ENCODE measurements around the gene KCTD21.

The KCTD21 gene

GRCh38 chr11:78187366-78188285, 800 bp downstream of the KCTD21 start:
- TF ChIP-seq POLR2AphosphoS5 (IDR thresholded peaks at IDR 0.05; ENCODE audit: low read depth): no peak
- no peak for TF ChIP-seq CTCF (IDR thresholded peaks at IDR 0.05; ENCODE audit: insufficient read depth, low read length)
- TF ChIP-seq GABPA (IDR thresholded peaks at IDR 0.05; ENCODE audit: low read depth): no peak
- TF ChIP-seq REST (IDR thresholded peaks at IDR 0.05; ENCODE audit: insufficient replicate concordance, low read depth): no peak
- no peak for TF ChIP-seq SPI1 (IDR thresholded peaks at IDR 0.05; ENCODE audit: borderline replicate concordance, low read depth)
- H3K27ac ChIP-seq (replicated peaks): no peak overlapping the region; the same call in none of the 2 replicates
- peak; percentile 74 to 85 for DNase-seq (ENCODE audit: low read depth in 1 of 2, low spot score in 1 of 2)

GRCh38 chr11:78181185-78181584, 7.2 kb downstream of the KCTD21 start:
- peak in 1 of 2 experiments; percentile 43 for DNase-seq (ENCODE audit: low read depth in 1 of 2, low spot score in 1 of 2)
- no peak for TF ChIP-seq SPI1 (IDR thresholded peaks at IDR 0.05; ENCODE audit: borderline replicate concordance, low read depth)
- no peak for TF ChIP-seq REST (IDR thresholded peaks at IDR 0.05; ENCODE audit: insufficient replicate concordance, low read depth)
- TF ChIP-seq CTCF (IDR thresholded peaks at IDR 0.05; ENCODE audit: insufficient read depth, low read length): no peak
- no peak for TF ChIP-seq POLR2AphosphoS5 (IDR thresholded peaks at IDR 0.05; ENCODE audit: low read depth)
- TF ChIP-seq GABPA (IDR thresholded peaks at IDR 0.05; ENCODE audit: low read depth): no peak
- Histone ChIP-seq H3K27ac (replicated peaks) (no peak overlapping the region; the same call in 1 of the 2 replicates), H3K4me3 (replicated peaks; ENCODE audit: insufficient read depth, low read length) (no peak overlapping the region), H3K27me3 (ENCODE audit: insufficient read depth, poor library complexity, severe bottlenecking) (no peaks in the 10 kb centered on the region)

More at GRCh38 chr11:78187366-78188285, 800 bp downstream of the KCTD21 start:
- Histone ChIP-seq H3K27me3 (ENCODE audit: insufficient read depth, poor library complexity, severe bottlenecking) (no peaks in the 10 kb centered on the region), H3K4me3 (replicated peaks; ENCODE audit: insufficient read depth, low read length) (peak overlapping the region; percentile 97)

GRCh38 chr11:78180751-78181150, 7.7 kb downstream of the KCTD21 start:
- TF ChIP-seq POLR2AphosphoS5 (IDR thresholded peaks at IDR 0.05; ENCODE audit: low read depth): no peak
- no peak for TF ChIP-seq REST (IDR thresholded peaks at IDR 0.05; ENCODE audit: insufficient replicate concordance, low read depth)
- TF ChIP-seq CTCF (IDR thresholded peaks at IDR 0.05; ENCODE audit: insufficient read depth, low read length): no peak
- no peak for TF ChIP-seq SPI1 (IDR thresholded peaks at IDR 0.05; ENCODE audit: borderline replicate concordance, low read depth)
- no peak for TF ChIP-seq GABPA (IDR thresholded peaks at IDR 0.05; ENCODE audit: low read depth)
- Histone ChIP-seq H3K27me3 (ENCODE audit: insufficient read depth, poor library complexity, severe bottlenecking) (no peaks in the 10 kb centered on the region), H3K4me3 (replicated peaks; ENCODE audit: insufficient read depth, low read length) (no peak overlapping the region), H3K27ac (replicated peaks) (no peak overlapping the region; the same call in 1 of the 2 replicates)
- DNase-seq (ENCODE audit: low read depth in 1 of 2, low spot score in 1 of 2): no peak
